Astrocyte (in vitro differentiated cells and primary cell): ENCODE data around the gene SDF2L1. TPM values are rescaled to one million over a fixed set of nuclear protein-coding genes. Genes with fewer than 3 reads are reported as not detected.

ENCODE experiments used
- DNase-seq: peaks from one replicate; pipeline ENCODE4 v3.0.0-alpha.2; 2010; ENCODE audit warnings: low read depth
- FAIRE-seq: peaks from 2 replicates; lab custom pipeline; 2011; peaks lifted over from hg19 to GRCh38; lab: Jason Lieb, UNC
- H2AFZ ChIP-seq: 2 replicates; pipeline ENCODE4 v1.6.0; 2012; ENCODE audit warnings: low read depth, low read length, inconsistent platforms
- H3K27ac ChIP-seq: 2 replicates; pipeline ENCODE4 v1.5.1; 2011; ENCODE audit warnings: low read depth, low read length, inconsistent platforms
- H3K27me3 ChIP-seq: 2 replicates; pipeline ENCODE4 v1.6.0; 2011; ENCODE audit warnings: low read length, inconsistent platforms; ENCODE audit not compliant: insufficient read depth
- H3K36me3 ChIP-seq: 2 replicates; pipeline ENCODE4 v1.5.1; 2011; ENCODE audit warnings: low read length, inconsistent platforms; ENCODE audit not compliant: insufficient read depth
- H3K4me1 ChIP-seq: 2 replicates; pipeline ENCODE4 v1.5.1; 2011; ENCODE audit warnings: low read length, inconsistent platforms; ENCODE audit not compliant: insufficient read depth
- H3K4me2 ChIP-seq: 2 replicates; pipeline ENCODE4 v1.6.0; 2012; ENCODE audit warnings: low read length, inconsistent platforms
- H3K4me3 ChIP-seq: 2 replicates; pipeline ENCODE4 v1.5.1; 2011; ENCODE audit warnings: low read depth, mild to moderate bottlenecking, low read length, inconsistent platforms; ENCODE audit not compliant: insufficient read depth
- H3K79me2 ChIP-seq: 2 replicates; pipeline ENCODE4 v1.6.0; 2012; ENCODE audit warnings: mild to moderate bottlenecking, low read length, inconsistent platforms; ENCODE audit not compliant: insufficient read depth
- H3K9ac ChIP-seq: 2 replicates; pipeline ENCODE4 v1.6.0; 2012; ENCODE audit warnings: mild to moderate bottlenecking, low read length, inconsistent platforms
- H3K9me3 ChIP-seq: 2 replicates; pipeline ENCODE4 v1.5.1; 2012; ENCODE audit warnings: low read depth, mild to moderate bottlenecking, low read length, inconsistent platforms; ENCODE audit not compliant: insufficient read depth
- H4K20me1 ChIP-seq: 2 replicates; pipeline ENCODE4 v1.6.0; 2012; ENCODE audit warnings: low read length, inconsistent platforms; ENCODE audit not compliant: insufficient read depth
- H3K27ac Mint-ChIP-seq: one replicate; pipeline ENCODE4 v1.8.0; 2021; ENCODE audit warnings: mild to moderate bottlenecking, mixed read lengths; ENCODE audit not compliant: unreplicated experiment
- H3K27me3 Mint-ChIP-seq: one replicate; pipeline ENCODE4 v1.8.0; 2021; ENCODE audit warnings: low read depth, mixed read lengths; ENCODE audit not compliant: unreplicated experiment
- H3K36me3 Mint-ChIP-seq: one replicate; pipeline ENCODE4 v1.8.0; 2021; ENCODE audit warnings: low read depth, mixed read lengths; ENCODE audit not compliant: unreplicated experiment
- H3K4me1 Mint-ChIP-seq: one replicate; pipeline ENCODE4 v1.8.0; 2021; ENCODE audit warnings: low read depth, mixed read lengths; ENCODE audit not compliant: unreplicated experiment
- H3K4me3 Mint-ChIP-seq: one replicate; pipeline ENCODE4 v1.8.0; 2021; ENCODE audit warnings: mild to moderate bottlenecking, moderate library complexity, mixed read lengths; ENCODE audit not compliant: unreplicated experiment
- H3K9me3 Mint-ChIP-seq: one replicate; pipeline ENCODE4 v1.8.0; 2021; ENCODE audit warnings: mild to moderate bottlenecking, mixed read lengths; ENCODE audit not compliant: unreplicated experiment
- EZH2 ChIP-seq: IDR thresholded peaks from 2 replicates; pipeline ENCODE4 v1.6.1; 2012; ENCODE audit warnings: mild to moderate bottlenecking, low read length, inconsistent platforms; ENCODE audit not compliant: insufficient read depth
- total RNA-seq: library from RNA; stranded (reverse); gene quantifications from 2 replicates; pipeline ENCODE4 v1.2.1, GENCODE V29; 2021
- TF ChIP-seq, protein P1 (sequence below): IDR thresholded peaks from 2 replicates; pipeline ENCODE4 v1.5.1; 2011; ENCODE audit warnings: low read depth, mild to moderate bottlenecking, inconsistent platforms, low read length, moderate library complexity; ENCODE audit not compliant: insufficient read depth

SDF2L1 gene
- total RNA-seq, 1 donor from 2014 or later: 49.5 TPM

GRCh38 chr22:21622919-21623647 is 19.0 kb upstream of the SDF2L1 start:
- no peaks in the 10 kb centered on the region for H3K9me3 ChIP-seq
- H3K4me1 ChIP-seq: peaks cover 4% of the 10 kb centered on the region
- H3K27ac ChIP-seq: no peak overlapping the region
- H3K4me3 ChIP-seq: no peak overlapping the region
- H2AFZ ChIP-seq: no peak overlapping the region
- no peak overlapping the region for H3K9ac ChIP-seq
- Mint-ChIP-seq H3K27ac (peak overlapping the region; percentile 62), H3K36me3 (peaks cover 20% of the 10 kb centered on the region), H3K9me3 (no peaks in the 10 kb centered on the region), H3K4me3 (no peak overlapping the region), H3K4me1 (peaks cover 34% of the 10 kb centered on the region), H3K27me3 (no peaks in the 10 kb centered on the region)
- FAIRE-seq (no peak), DNase-seq (no peak)
- peaks cover 93% of the 10 kb centered on the region for H4K20me1 ChIP-seq
- TF ChIP-seq, protein P1, sequence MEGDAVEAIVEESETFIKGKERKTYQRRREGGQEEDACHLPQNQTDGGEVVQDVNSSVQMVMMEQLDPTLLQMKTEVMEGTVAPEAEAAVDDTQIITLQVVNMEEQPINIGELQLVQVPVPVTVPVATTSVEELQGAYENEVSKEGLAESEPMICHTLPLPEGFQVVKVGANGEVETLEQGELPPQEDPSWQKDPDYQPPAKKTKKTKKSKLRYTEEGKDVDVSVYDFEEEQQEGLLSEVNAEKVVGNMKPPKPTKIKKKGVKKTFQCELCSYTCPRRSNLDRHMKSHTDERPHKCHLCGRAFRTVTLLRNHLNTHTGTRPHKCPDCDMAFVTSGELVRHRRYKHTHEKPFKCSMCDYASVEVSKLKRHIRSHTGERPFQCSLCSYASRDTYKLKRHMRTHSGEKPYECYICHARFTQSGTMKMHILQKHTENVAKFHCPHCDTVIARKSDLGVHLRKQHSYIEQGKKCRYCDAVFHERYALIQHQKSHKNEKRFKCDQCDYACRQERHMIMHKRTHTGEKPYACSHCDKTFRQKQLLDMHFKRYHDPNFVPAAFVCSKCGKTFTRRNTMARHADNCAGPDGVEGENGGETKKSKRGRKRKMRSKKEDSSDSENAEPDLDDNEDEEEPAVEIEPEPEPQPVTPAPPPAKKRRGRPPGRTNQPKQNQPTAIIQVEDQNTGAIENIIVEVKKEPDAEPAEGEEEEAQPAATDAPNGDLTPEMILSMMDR: no peak
- TF ChIP-seq EZH2: no peak
- no peaks in the 10 kb centered on the region for H3K27me3 ChIP-seq
- no peak overlapping the region for H3K4me2 ChIP-seq
- peaks cover 4% of the 10 kb centered on the region for H3K36me3 ChIP-seq
- peaks cover 91% of the 10 kb centered on the region for H3K79me2 ChIP-seq

- Histone ChIP-seq H3K9me3 (no peaks in the 10 kb centered on the region), H3K36me3 (peaks cover 4% of the 10 kb centered on the region), H3K27ac (no peak overlapping the region), H3K9ac (no peak overlapping the region), H3K27me3 (no peaks in the 10 kb centered on the region), H2AFZ (no peak overlapping the region), H3K4me2 (no peak overlapping the region), H3K4me3 (no peak overlapping the region), H3K4me1 (peaks cover 8% of the 10 kb centered on the region), H4K20me1 (peaks cover 95% of the 10 kb centered on the region), H3K79me2 (peaks cover 91% of the 10 kb centered on the region)
- Mint-ChIP-seq H3K27ac (no peak overlapping the region), H3K27me3 (no peaks in the 10 kb centered on the region), H3K4me3 (no peak overlapping the region), H3K4me1 (peaks cover 37% of the 10 kb centered on the region), H3K9me3 (no peaks in the 10 kb centered on the region), H3K36me3 (peaks cover 23% of the 10 kb centered on the region)
- no peak for DNase-seq
- no peak for FAIRE-seq
- TF ChIP-seq EZH2: no peak
- TF ChIP-seq, protein P1: no peak
Observed at GRCh38 chr22:21623648-21623970, 18.5 kb upstream of the SDF2L1 start.
